CD8-positive, alpha-beta memory T cell (primary cell): Measurements from ENCODE around the gene TNIP1. TPM values are rescaled to one million over a fixed set of nuclear protein-coding genes. Genes with fewer than 3 reads are reported as not detected.

ENCODE experiments used
- CTCF ChIA-PET: fragments of 350-600 bp; sonication (Branson Sonifier 250); formaldehyde crosslinking; loops from one replicate; lab custom pipeline; 2021; ENCODE audit warnings: antibody characterized with exemption; lab: Charles Lee
- POLR2A ChIA-PET: fragments of 350-600 bp; sonication (Branson Sonifier 250); formaldehyde crosslinking; loops from one replicate; lab custom pipeline; 2021; ENCODE audit warnings: antibody characterized with exemption; lab: Charles Lee
- DNase-seq, 5 donors: peaks; one replicate each; pipeline versions ENCODE4 v3.0.0 to v3.0.0-alpha.2; 2020 to 2022; ENCODE audit warnings: mixed read lengths in 1 of 5
- H3K27ac ChIP-seq: one replicate; pipeline ENCODE4 v1.7.0; 2013; ENCODE audit warnings: low read depth, mild to moderate bottlenecking, low read length, moderate library complexity
- H3K27me3 ChIP-seq: 2 replicates; pipeline ENCODE4 v1.7.0; 2013; ENCODE audit warnings: low read length, mild to moderate bottlenecking; ENCODE audit not compliant: insufficient read depth, poor library complexity, severe bottlenecking
- H3K36me3 ChIP-seq: 2 replicates; pipeline ENCODE4 v1.7.0; 2013; ENCODE audit warnings: mild to moderate bottlenecking, low read length, moderate library complexity; ENCODE audit not compliant: insufficient read depth
- H3K4me1 ChIP-seq: 2 replicates; pipeline ENCODE4 v1.7.0; 2013; ENCODE audit warnings: mild to moderate bottlenecking, low read length, moderate library complexity; ENCODE audit not compliant: insufficient read depth
- H3K4me3 ChIP-seq: 2 replicates; pipeline ENCODE4 v1.7.0; 2013; ENCODE audit warnings: mild to moderate bottlenecking, low read length
- H3K9me3 ChIP-seq: 2 replicates; pipeline ENCODE4 v1.7.0; 2013; ENCODE audit warnings: mild to moderate bottlenecking, low read length
- H3K27ac Mint-ChIP-seq, 8 donors: one replicate each; pipeline ENCODE4 v1.8.0; 2020 to 2021; ENCODE audit warnings: mixed read lengths in 8 of 8, mild to moderate bottlenecking in 6 of 8, inconsistent platforms in 3 of 8, moderate library complexity in 3 of 8
- H3K27me3 Mint-ChIP-seq, 2 donors: one replicate each; pipeline ENCODE4 v1.8.0; 2020 to 2021; ENCODE audit warnings: mixed read lengths in 2 of 2, mild to moderate bottlenecking in 1 of 2, moderate library complexity in 1 of 2
- H3K36me3 Mint-ChIP-seq, 3 donors: one replicate each; pipeline ENCODE4 v1.8.0; 2020 to 2021; ENCODE audit warnings: mixed read lengths in 3 of 3, inconsistent platforms in 1 of 3, mild to moderate bottlenecking in 1 of 3
- H3K4me1 Mint-ChIP-seq, 3 donors: one replicate each; pipeline ENCODE4 v1.8.0; 2020 to 2021; ENCODE audit warnings: mixed read lengths in 3 of 3, inconsistent platforms in 1 of 3, mild to moderate bottlenecking in 1 of 3
- H3K4me3 Mint-ChIP-seq, 7 donors: one replicate each; pipeline ENCODE4 v1.8.0; 2020 to 2021; ENCODE audit warnings: mixed read lengths in 7 of 7, mild to moderate bottlenecking in 6 of 7, moderate library complexity in 4 of 7, inconsistent platforms in 2 of 7
- H3K9me3 Mint-ChIP-seq, 5 donors: one replicate each; pipeline ENCODE4 v1.8.0; 2020 to 2022; ENCODE audit warnings: mixed read lengths in 5 of 5, mild to moderate bottlenecking in 3 of 5, moderate library complexity in 2 of 5, inconsistent platforms in 1 of 5
- polyA plus RNA-seq: library from polyadenylated mRNA; unstranded; fragments of 300-500 nt; fragmentation: Illumina TruSeq; gene quantifications from one replicate; pipeline ENCODE4 v1.2.3, GENCODE V29; 2021
- total RNA-seq, 2 experiments: library from RNA; stranded (reverse); gene quantifications; one replicate each; pipeline ENCODE4 v1.2.3, GENCODE V29; 2021

Gene TNIP1
- total and polyA plus RNA-seq, 3 experiments from 2014 or later: 62.4 to 213 (median 212) TPM

DNA sequence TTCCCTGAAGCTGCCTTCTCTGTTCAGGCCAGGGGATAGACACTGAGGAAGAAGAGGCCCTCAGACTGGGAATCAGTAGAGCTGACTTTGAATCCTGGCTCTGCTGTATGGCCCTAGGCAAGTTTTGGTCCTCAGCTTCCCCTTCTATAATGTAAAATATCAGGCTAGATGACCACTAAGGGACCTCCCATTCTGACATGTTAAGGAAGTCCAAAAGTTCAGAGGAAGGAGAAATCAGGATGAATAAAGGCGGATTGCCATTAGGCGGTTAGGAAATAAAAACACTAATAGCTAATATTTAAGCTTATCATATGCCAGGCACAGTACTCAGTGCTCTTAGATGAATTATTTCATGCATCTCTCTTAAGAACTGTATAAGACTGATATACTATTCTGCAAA lies 8.9 kb upstream of the TNIP1 start:
- DNase-seq: no peak
- Mint-ChIP-seq H3K9me3 (no peaks in the 10 kb centered on the region), H3K4me3 (no peak overlapping the region), H3K27me3 (no peaks in the 10 kb centered on the region), H3K27ac (peak overlapping the region in 1 of 8 donors; percentile 43), H3K4me1 (peaks cover 52 to 60% (median 60%) of the 10 kb centered on the region in 3 donors), H3K36me3 (no peaks in the 10 kb centered on the region)
- no peak overlapping the region for H3K27ac ChIP-seq
- H3K4me3 ChIP-seq: no peak overlapping the region
- ChIA-PET POLR2A (interaction anchor here (1.1 to 2.2 kb wide), 2 partner anchors 9 kb away, joined by 3 to 8 read pairs; partner anchors contain the start of gene TNIP1), CTCF (interaction anchor here (0.9 to 3.3 kb wide), 6 partner anchors 9 to 162 kb away, joined by 3 to 15 read pairs (median 4); partner anchors contain the start of gene TNIP1)
- H3K27me3 ChIP-seq: no peaks in the 10 kb centered on the region
- H3K4me1 ChIP-seq: peaks cover 50% of the 10 kb centered on the region
- no peaks in the 10 kb centered on the region for H3K9me3 ChIP-seq
- H3K36me3 ChIP-seq: no peaks in the 10 kb centered on the region

DNA sequence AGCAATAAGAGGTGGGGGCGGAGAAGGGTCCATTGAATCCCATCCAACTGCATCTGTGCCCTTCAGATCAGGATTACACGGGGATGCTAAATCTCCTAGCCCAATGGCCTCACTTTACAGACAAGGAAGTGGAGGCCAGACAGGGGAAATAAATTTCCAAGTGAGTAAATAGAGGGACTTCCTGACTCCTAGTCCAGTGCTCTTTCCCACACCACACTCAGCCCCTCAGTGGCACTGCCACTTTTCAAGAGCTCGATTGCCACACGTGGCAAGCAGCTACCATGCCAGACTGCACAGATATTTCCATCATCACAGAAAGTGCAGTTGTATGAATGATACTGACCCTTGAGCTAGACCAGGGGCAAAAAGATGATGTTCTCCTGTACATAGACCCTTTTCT lies 8.2 kb upstream of the TNIP1 start:
- POLR2A ChIA-PET: interaction anchor here (2.2 kb wide), 1 partner anchor 8 kb away, joined by 8 read pairs; the partner anchor contains the start of gene TNIP1
- CTCF ChIA-PET: interaction anchor here (0.9 to 3.3 kb wide), 5 partner anchors 8 to 76 kb away, joined by 3 to 15 read pairs (median 5); partner anchors contain the start of gene TNIP1
- Mint-ChIP-seq H3K27me3 (no peaks in the 10 kb centered on the region), H3K4me3 (no peak overlapping the region), H3K4me1 (peaks cover 45 to 58% (median 58%) of the 10 kb centered on the region in 3 donors), H3K9me3 (no peaks in the 10 kb centered on the region), H3K27ac (peak overlapping the region in 2 of 8 donors; percentile 63 to 70), H3K36me3 (no peaks in the 10 kb centered on the region)
- H3K36me3 ChIP-seq: no peaks in the 10 kb centered on the region
- no peak overlapping the region for H3K4me3 ChIP-seq
- no peaks in the 10 kb centered on the region for H3K9me3 ChIP-seq
- peaks cover 47% of the 10 kb centered on the region for H3K4me1 ChIP-seq
- H3K27ac ChIP-seq: no peak overlapping the region
- DNase-seq: peak in 1 of 5 donors; percentile 18
- no peaks in the 10 kb centered on the region for H3K27me3 ChIP-seq

DNA sequence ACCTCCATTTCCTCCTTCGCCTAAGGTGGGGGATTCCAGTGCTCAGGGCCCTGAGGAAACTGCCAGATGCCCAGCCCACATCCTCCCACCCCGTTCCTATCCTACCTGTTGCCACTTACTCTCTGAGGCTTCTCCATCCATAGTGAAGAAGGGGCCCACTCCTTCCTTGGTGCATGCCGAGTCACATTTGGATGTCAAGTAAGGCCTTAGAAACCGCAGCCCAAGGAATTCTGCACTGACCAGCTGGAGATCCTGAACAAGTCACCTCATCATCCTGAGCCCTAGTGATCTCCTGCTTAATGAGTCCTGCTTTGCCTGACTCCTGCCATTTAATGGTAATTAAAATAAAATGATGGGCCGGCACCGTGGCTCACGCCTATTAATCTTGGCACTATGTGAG lies 6.7 kb upstream of the TNIP1 start:
- Histone ChIP-seq H3K36me3 (no peaks in the 10 kb centered on the region), H3K9me3 (no peaks in the 10 kb centered on the region), H3K4me3 (no peak overlapping the region), H3K27me3 (no peaks in the 10 kb centered on the region), H3K27ac (no peak overlapping the region), H3K4me1 (peaks cover 46% of the 10 kb centered on the region)
- no peaks in the 10 kb centered on the region for H3K27me3 Mint-ChIP-seq
- H3K4me3 Mint-ChIP-seq: peak overlapping the region in 2 of 7 donors; percentile 9 to 32
- POLR2A ChIA-PET: interaction anchor here (1.0 to 1.2 kb wide), 2 partner anchors 11 to 165 kb away, joined by 5 to 7 read pairs; partner anchors contain the start of gene GM2A
- no peaks in the 10 kb centered on the region for H3K9me3 Mint-ChIP-seq
- CTCF ChIA-PET: interaction anchor here (1.0 to 2.8 kb wide), 6 partner anchors 10 to 78 kb away, joined by 3 to 20 read pairs (median 6); no protein-coding TSS in a partner anchor
- DNase-seq: no peak
- peaks cover 39 to 58% (median 57%) of the 10 kb centered on the region in 3 donors for H3K4me1 Mint-ChIP-seq
- peak overlapping the region in 7 of 8 donors; percentile 47 to 96 (median 82) for H3K27ac Mint-ChIP-seq
- no peaks in the 10 kb centered on the region for H3K36me3 Mint-ChIP-seq

DNA sequence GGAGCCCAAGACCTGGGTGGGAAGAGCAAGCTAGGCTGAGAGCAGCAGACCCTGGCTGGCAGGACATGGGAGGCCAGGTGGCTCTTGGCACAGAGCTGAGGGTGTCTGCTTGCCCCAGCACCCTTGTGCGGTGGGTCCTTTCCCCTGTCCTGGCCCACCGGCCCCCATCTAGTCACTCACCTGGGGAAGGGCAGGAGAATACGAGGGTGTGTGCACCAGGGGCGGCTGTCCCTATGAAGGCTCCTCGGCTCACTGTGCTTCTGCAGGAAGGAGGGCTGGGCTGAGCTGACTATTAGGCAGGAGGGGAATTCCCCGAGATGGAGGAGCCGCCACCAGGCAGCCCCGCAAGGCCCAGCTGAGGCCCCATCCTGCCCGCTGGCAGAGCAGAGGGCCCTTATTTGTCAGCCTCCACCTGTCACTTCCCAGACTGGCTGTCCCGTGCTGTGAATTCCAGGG lies 6.1 kb upstream of the TNIP1 start:
- Histone ChIP-seq H3K27me3 (no peaks in the 10 kb centered on the region), H3K4me3 (peak overlapping the region; percentile 23), H3K4me1 (peaks cover 51% of the 10 kb centered on the region), H3K9me3 (no peaks in the 10 kb centered on the region), H3K36me3 (no peaks in the 10 kb centered on the region), H3K27ac (peak overlapping the region; percentile 41)
- ChIA-PET POLR2A (interaction anchor here (1.0 to 1.2 kb wide), 2 partner anchors 11 to 166 kb away, joined by 5 to 7 read pairs; partner anchors contain the start of gene GM2A), CTCF (interaction anchor here (0.8 to 2.8 kb wide), 9 partner anchors 11 to 78 kb away, joined by 3 to 20 read pairs (median 5); no protein-coding TSS in a partner anchor)
- H3K4me3 Mint-ChIP-seq: peak overlapping the region; percentile 49 to 87 (median 62)
- H3K27ac Mint-ChIP-seq: peak overlapping the region; percentile 59 to 96 (median 82)
- no peaks in the 10 kb centered on the region for H3K27me3 Mint-ChIP-seq
- peak in 4 of 5 donors; percentile 57 to 78 (median 66) for DNase-seq
- no peaks in the 10 kb centered on the region for H3K36me3 Mint-ChIP-seq
- peaks cover 44 to 61% (median 61%) of the 10 kb centered on the region in 3 donors for H3K4me1 Mint-ChIP-seq
- H3K9me3 Mint-ChIP-seq: no peaks in the 10 kb centered on the region

DNA sequence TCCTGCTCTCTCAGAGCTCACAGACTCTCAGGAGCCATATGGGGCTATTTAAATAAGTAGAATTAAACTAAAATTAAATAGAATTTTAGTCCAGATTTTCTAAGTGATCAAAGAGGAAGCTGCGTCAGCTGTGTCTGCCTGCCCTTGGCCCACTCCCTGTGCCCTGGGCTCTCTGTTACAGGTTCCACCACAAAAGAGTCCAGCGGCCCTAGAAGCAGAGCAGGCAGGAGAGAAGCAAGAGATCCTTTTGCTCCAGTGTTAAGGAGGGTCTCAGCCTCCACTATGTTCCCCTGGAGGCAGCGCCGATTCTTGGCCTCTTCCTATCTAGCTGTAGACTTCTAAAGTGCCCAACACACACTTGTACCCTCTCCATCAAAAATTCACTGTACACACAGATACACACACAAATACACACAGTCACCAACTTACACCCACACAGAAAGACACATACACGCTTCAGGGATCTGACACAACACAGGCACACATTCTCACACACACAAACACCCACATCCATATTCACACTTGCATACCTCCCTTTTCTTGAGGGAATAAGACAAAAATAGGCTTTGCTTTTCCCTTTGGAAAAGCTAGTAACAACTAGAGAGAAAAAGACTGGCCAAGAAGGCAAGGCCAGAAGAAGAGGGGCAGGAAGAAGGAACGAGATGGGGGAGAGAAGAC lies 5.5 kb upstream of the TNIP1 start:
- Mint-ChIP-seq H3K4me3 (peak overlapping the region; percentile 49 to 87 (median 62)), H3K27ac (peak overlapping the region; percentile 59 to 95 (median 86)), H3K9me3 (no peaks in the 10 kb centered on the region), H3K36me3 (peaks cover 0 to 2% (median 0%) of the 10 kb centered on the region in 3 donors), H3K4me1 (peaks cover 43 to 62% (median 60%) of the 10 kb centered on the region in 3 donors), H3K27me3 (no peaks in the 10 kb centered on the region)
- peak overlapping the region; percentile 41 for H3K27ac ChIP-seq
- H3K27me3 ChIP-seq: no peaks in the 10 kb centered on the region
- H3K36me3 ChIP-seq: no peaks in the 10 kb centered on the region
- H3K4me3 ChIP-seq: peak overlapping the region; percentile 23
- ChIA-PET POLR2A (interaction anchor here (1.0 to 1.2 kb wide), 2 partner anchors 12 to 166 kb away, joined by 5 to 7 read pairs; partner anchors contain the start of gene GM2A), CTCF (interaction anchor here (0.7 to 2.8 kb wide), 7 partner anchors 18 to 79 kb away, joined by 3 to 20 read pairs (median 5); no protein-coding TSS in a partner anchor)
- H3K9me3 ChIP-seq: no peaks in the 10 kb centered on the region
- H3K4me1 ChIP-seq: peaks cover 57% of the 10 kb centered on the region
- peak in 1 of 5 donors; percentile 22 for DNase-seq

DNA sequence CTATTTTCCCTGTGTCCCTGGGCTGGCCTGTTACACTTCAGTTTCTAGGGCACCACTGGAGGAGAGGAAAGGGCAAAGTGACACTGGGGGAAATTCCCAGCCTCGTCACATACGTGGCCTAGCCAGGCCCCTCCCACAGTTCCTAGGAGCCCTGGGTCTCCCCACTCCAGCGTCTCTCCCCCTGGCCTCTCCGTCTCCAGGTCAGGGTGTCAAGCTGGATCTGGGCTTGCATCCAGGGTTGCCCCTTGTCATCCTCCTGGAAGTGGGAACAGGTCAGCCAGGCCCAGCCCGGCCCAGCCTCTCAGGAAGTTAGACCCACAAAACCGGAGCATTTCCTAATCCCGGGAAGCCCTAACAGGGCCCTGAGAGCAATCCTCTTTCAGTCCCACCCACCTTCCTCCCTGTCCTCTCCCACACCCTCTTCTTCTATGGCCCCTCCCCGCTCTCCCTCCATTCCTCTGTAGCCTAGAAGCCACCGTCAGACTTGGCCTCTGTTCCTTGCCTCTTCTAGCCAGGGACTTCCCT lies 4.7 kb upstream of the TNIP1 start:
- peak overlapping the region; percentile 48 to 95 (median 84) for H3K27ac Mint-ChIP-seq
- Histone ChIP-seq H3K4me3 (no peak overlapping the region), H3K27ac (peak overlapping the region; percentile 19), H3K36me3 (no peaks in the 10 kb centered on the region), H3K4me1 (peaks cover 59% of the 10 kb centered on the region), H3K9me3 (no peaks in the 10 kb centered on the region), H3K27me3 (no peaks in the 10 kb centered on the region)
- H3K27me3 Mint-ChIP-seq: no peaks in the 10 kb centered on the region
- ChIA-PET POLR2A (no interaction called here), CTCF (interaction anchor here (0.7 to 3.4 kb wide), 4 partner anchors 30 to 65 kb away, joined by 3 to 20 read pairs (median 11); no protein-coding TSS in a partner anchor)
- peak in 3 of 5 donors; percentile 37 to 57 (median 53) for DNase-seq
- H3K4me1 Mint-ChIP-seq: peaks cover 46 to 63% (median 63%) of the 10 kb centered on the region in 3 donors
- no peaks in the 10 kb centered on the region for H3K9me3 Mint-ChIP-seq
- H3K4me3 Mint-ChIP-seq: peak overlapping the region in 6 of 7 donors; percentile 51 to 87 (median 62)
- peaks cover 0 to 5% (median 0%) of the 10 kb centered on the region in 3 donors for H3K36me3 Mint-ChIP-seq

DNA sequence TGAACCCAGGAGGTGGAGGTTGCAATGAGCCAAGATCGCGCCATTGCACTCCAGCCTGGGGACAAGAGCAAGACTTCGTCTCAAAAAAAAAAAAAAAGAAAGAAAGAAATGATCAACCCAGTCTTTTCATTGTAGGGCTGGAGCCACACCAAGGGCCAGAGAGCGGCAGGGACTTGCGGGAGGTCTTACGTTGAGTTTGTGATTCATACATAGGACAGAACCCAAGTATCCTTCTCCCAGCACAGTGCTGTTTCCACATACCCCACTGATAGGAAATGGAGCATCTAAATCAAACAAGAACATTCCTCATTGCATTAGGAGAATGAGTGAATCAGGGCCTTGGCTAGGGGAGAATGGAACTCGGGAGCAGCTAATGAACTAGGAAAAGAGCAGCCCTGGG lies 3.5 kb upstream of the TNIP1 start:
- Mint-ChIP-seq H3K4me1 (peaks cover 57 to 75% (median 70%) of the 10 kb centered on the region in 3 donors), H3K27ac (peak overlapping the region in 7 of 8 donors; percentile 24 to 95 (median 82)), H3K27me3 (no peaks in the 10 kb centered on the region), H3K36me3 (peaks cover 0 to 10% (median 0%) of the 10 kb centered on the region in 3 donors), H3K4me3 (peak overlapping the region in 5 of 7 donors; percentile 15 to 63 (median 32)), H3K9me3 (no peaks in the 10 kb centered on the region)
- POLR2A ChIA-PET: interaction anchor here (1.4 kb wide), 1 partner anchor 16 kb away, joined by 3 read pairs; no protein-coding TSS in a partner anchor
- H3K9me3 ChIP-seq: no peaks in the 10 kb centered on the region
- DNase-seq: no peak
- H3K27me3 ChIP-seq: no peaks in the 10 kb centered on the region
- no peak overlapping the region for H3K4me3 ChIP-seq
- peaks cover 67% of the 10 kb centered on the region for H3K4me1 ChIP-seq
- CTCF ChIA-PET: interaction anchor here (0.7 to 3.4 kb wide), 5 partner anchors 9 to 32 kb away, joined by 3 to 16 read pairs (median 4); no protein-coding TSS in a partner anchor
- H3K36me3 ChIP-seq: no peaks in the 10 kb centered on the region
- no peak overlapping the region for H3K27ac ChIP-seq
